Measurements from ENCODE around the gene TMEM168. TPM values are rescaled to one million over a fixed set of nuclear protein-coding genes. Genes with fewer than 3 reads are reported as not detected.

The TMEM168 gene
- total and polyA plus RNA-seq, 9 donors, result 9.3 to 30.1 (median 22.0) TPM

DNA sequence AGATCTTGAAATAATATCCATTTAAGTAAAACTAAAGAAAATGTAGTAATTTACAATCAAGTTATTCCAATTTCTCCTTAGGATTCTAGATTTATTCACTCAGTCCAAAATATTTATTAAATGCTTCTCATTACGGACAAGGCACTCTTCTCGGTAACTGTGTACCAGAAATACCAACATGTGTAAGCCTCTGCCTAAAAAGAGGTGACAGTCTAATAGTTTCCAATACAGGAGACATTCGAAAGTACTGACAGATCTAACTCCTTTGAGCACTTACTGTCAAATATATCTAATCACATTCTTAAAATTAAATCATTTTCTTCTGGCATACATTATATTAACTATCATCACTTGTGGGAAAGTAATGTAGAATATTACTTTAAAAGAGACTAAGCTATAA, 26.9 kb downstream of the TMEM168 start:
- Histone ChIP-seq H3K4me1 (ENCODE audit: insufficient read depth) (no peaks in the 10 kb centered on the region), H3K27me3 (no peaks in the 10 kb centered on the region), H3K4me3 (no peak overlapping the region), H3K9me3 (no peaks in the 10 kb centered on the region), H3K36me3 (no peaks in the 10 kb centered on the region), H3K27ac (no peak overlapping the region)
- TF ChIP-seq CTCF (IDR thresholded peaks at IDR 0.05) (no peak), POLR2A (IDR thresholded peaks at IDR 0.05) (no peak), EP300 (IDR thresholded peaks at IDR 0.05) (no peak)
- WGBS, 3 donors, result 95 to 99% (median 97%) methylated on average over 3 of the region's 3 CpGs
- intact Hi-C loops (cut with DNase I), result no loop called here
- DNase-seq, result no peak

- DNase-seq, result no peak
- 50 to 64% (median 50%) methylated on average over 3 of the region's 3 CpGs for WGBS, 3 donors
- intact Hi-C loops (cut with DNase I), result no loop called here
- Histone ChIP-seq H3K27ac (no peak overlapping the region), H3K36me3 (no peaks in the 10 kb centered on the region), H3K4me1 (ENCODE audit: insufficient read depth) (no peaks in the 10 kb centered on the region), H3K9me3 (no peaks in the 10 kb centered on the region), H3K27me3 (no peaks in the 10 kb centered on the region), H3K4me3 (no peak overlapping the region)
- TF ChIP-seq EP300 (IDR thresholded peaks at IDR 0.05) (no peak), POLR2A (IDR thresholded peaks at IDR 0.05) (no peak), CTCF (IDR thresholded peaks at IDR 0.05) (no peak)
Measured at GRCh38 chr7:112759905-112760304, 30.3 kb downstream of the TMEM168 start.

GRCh38 chr7:112757337-112757736, 32.9 kb downstream of the TMEM168 start:
- intact Hi-C loops (cut with DNase I), result no loop called here
- Histone ChIP-seq H3K4me3 (no peak overlapping the region), H3K9me3 (no peaks in the 10 kb centered on the region), H3K36me3 (no peaks in the 10 kb centered on the region), H3K27ac (no peak overlapping the region), H3K4me1 (ENCODE audit: insufficient read depth) (no peaks in the 10 kb centered on the region), H3K27me3 (no peaks in the 10 kb centered on the region)
- no peak for DNase-seq
- TF ChIP-seq EP300 (IDR thresholded peaks at IDR 0.05) (no peak), POLR2A (IDR thresholded peaks at IDR 0.05) (no peak), CTCF (IDR thresholded peaks at IDR 0.05) (no peak)
- WGBS, 3 donors, result 74 to 100% (median 96%) methylated on average over 2 of the region's 2 CpGs

DNA sequence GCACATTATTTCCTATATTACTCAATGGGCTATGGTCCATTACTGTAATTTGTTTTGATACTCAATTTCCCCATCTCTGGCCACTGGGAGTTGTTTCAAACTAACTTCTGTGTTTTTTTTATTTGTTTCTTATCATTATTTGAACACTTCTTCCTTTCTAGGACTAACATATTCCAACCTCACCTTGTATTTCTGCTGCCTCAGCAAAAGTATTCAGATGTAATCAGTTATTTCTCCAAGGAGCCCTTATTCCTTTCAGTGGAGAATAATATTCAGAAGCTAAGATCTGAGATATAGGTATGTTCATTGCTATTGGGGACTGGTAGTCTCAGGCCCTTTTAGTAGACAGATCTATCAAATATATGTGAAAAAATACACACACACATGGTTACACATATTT, 36.9 kb downstream of the TMEM168 start:
- Histone ChIP-seq H3K27ac (no peak overlapping the region), H3K9me3 (no peaks in the 10 kb centered on the region), H3K4me3 (no peak overlapping the region), H3K36me3 (no peaks in the 10 kb centered on the region), H3K27me3 (no peaks in the 10 kb centered on the region), H3K4me1 (ENCODE audit: insufficient read depth) (no peaks in the 10 kb centered on the region)
- TF ChIP-seq CTCF (IDR thresholded peaks at IDR 0.05), result no peak
- no peak for TF ChIP-seq EP300 (IDR thresholded peaks at IDR 0.05)
- no peak for TF ChIP-seq POLR2A (IDR thresholded peaks at IDR 0.05)
- no peak for DNase-seq
- intact Hi-C loops (cut with DNase I), result no loop called here

DNA sequence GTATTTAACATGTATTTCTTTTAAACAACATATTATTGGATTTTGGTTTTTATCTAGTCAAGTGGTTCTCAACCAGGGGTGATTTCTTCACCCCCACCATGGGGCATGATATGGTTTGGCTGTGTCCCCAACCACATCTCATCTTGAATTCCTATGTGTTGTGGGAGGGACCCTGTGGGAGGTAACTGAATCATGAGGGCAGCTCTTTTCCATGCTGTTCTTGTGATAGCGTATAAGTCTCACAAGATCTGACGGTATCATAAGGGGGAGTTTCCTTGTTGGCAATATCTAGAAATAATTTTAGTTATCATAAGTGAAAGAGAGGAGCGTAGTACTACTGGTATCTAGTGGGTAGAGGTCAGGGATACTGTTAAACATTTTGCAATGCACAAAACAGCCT, 37.6 kb downstream of the TMEM168 start:
- TF ChIP-seq POLR2A (IDR thresholded peaks at IDR 0.05) (no peak), EP300 (IDR thresholded peaks at IDR 0.05) (no peak), CTCF (IDR thresholded peaks at IDR 0.05) (no peak)
- Histone ChIP-seq H3K27me3 (no peaks in the 10 kb centered on the region), H3K4me1 (ENCODE audit: insufficient read depth) (no peaks in the 10 kb centered on the region), H3K27ac (no peak overlapping the region), H3K4me3 (no peak overlapping the region), H3K9me3 (no peaks in the 10 kb centered on the region), H3K36me3 (no peaks in the 10 kb centered on the region)
- intact Hi-C loops (cut with DNase I), result no loop called here
- DNase-seq, result no peak
- WGBS, 3 donors, result 12 to 33% (median 12%) methylated on average over 3 of the region's 3 CpGs
